ENCODE data around the gene ZNF284.

GRCh38 chr19:44025217-44025936 lies 46.6 kb upstream of the ZNF284 start, which contains the start of gene ZNF222:
- TF ChIP-seq CTCF (optimal IDR thresholded peaks at IDR 0.05 in 1 of 3, IDR thresholded peaks at IDR 0.05 in 1 of 3, conservative IDR thresholded peaks at IDR 0.05 in 1 of 3; ENCODE audit: extremely low read depth in 1 of 3, insufficient read depth in 2 of 3, low read length in 3 of 3) (no peak), EZH2 (IDR thresholded peaks at IDR 0.05; ENCODE audit: low read length) (no peak)

All from keratinocyte (primary cell).